NT2/D1 (cell line): ENCODE measurements around the gene GPD1.

Experiments used
- DNase-seq: peaks from one replicate; pipeline ENCODE4 v3.0.0-alpha.2; 2011; ENCODE audit warnings: low read depth, low spot score
- H3K27me3 ChIP-seq: 2 replicates; pipeline ENCODE4 v1.6.0; 2011; ENCODE audit warnings: mild to moderate bottlenecking; ENCODE audit not compliant: insufficient read length, insufficient read depth
- H3K36me3 ChIP-seq: 2 replicates; pipeline ENCODE4 v1.6.1; 2011; ENCODE audit warnings: mild to moderate bottlenecking, low read length, mixed read lengths; ENCODE audit not compliant: insufficient read depth, insufficient read length
- H3K4me1 ChIP-seq: 2 replicates; pipeline ENCODE4 v1.5.1; 2011; ENCODE audit not compliant: insufficient read depth, insufficient read length
- H3K4me3 ChIP-seq: 2 replicates; pipeline ENCODE4 v1.5.1; 2011; ENCODE audit warnings: low read depth; ENCODE audit not compliant: insufficient read length
- H3K9ac ChIP-seq: 2 replicates; pipeline ENCODE4 v1.6.0; 2011; ENCODE audit warnings: low read depth; ENCODE audit not compliant: insufficient read length
- H3K9me3 ChIP-seq: 2 replicates; pipeline ENCODE4 v1.5.1; 2011; ENCODE audit warnings: mild to moderate bottlenecking, low read length; ENCODE audit not compliant: insufficient read depth
- SUZ12 ChIP-seq: IDR thresholded peaks from 2 replicates; pipeline ENCODE4 v1.6.1; 2011; ENCODE audit not compliant: insufficient read length, insufficient read depth; ENCODE audit errors: extremely low read depth
- YY1 ChIP-seq: IDR thresholded peaks from 2 replicates; pipeline ENCODE4 v1.6.1; 2011; ENCODE audit not compliant: insufficient read length, insufficient read depth
- ZNF274 ChIP-seq: IDR thresholded peaks from 2 replicates; pipeline ENCODE4 v1.6.1; 2011; ENCODE audit warnings: mild to moderate bottlenecking, low read depth, low read length

The GPD1 gene

GRCh38 chr12:50157259-50157658 is 53.5 kb downstream of the GPD1 start:
- H3K36me3 ChIP-seq, result peaks cover 21% of the 10 kb centered on the region
- DNase-seq, result no peak

GRCh38 chr12:50160643-50161042 is 56.8 kb downstream of the GPD1 start:
- no peaks in the 10 kb centered on the region for H3K4me1 ChIP-seq
- no peak for TF ChIP-seq ZNF274
- no peak for TF ChIP-seq SUZ12
- TF ChIP-seq YY1, result no peak
- DNase-seq, result no peak
- peaks cover 17% of the 10 kb centered on the region for H3K36me3 ChIP-seq
- H3K27me3 ChIP-seq, result no peaks in the 10 kb centered on the region
- no peak overlapping the region for H3K9ac ChIP-seq
- H3K9me3 ChIP-seq, result no peaks in the 10 kb centered on the region
- no peak overlapping the region for H3K4me3 ChIP-seq

More at GRCh38 chr12:50157259-50157658, 53.5 kb downstream of the GPD1 start:
- H3K27me3 ChIP-seq, result no peaks in the 10 kb centered on the region
- no peak overlapping the region for H3K4me3 ChIP-seq
- TF ChIP-seq SUZ12 (no peak), ZNF274 (no peak), YY1 (no peak)
- no peaks in the 10 kb centered on the region for H3K9me3 ChIP-seq
- H3K9ac ChIP-seq, result no peak overlapping the region
- no peaks in the 10 kb centered on the region for H3K4me1 ChIP-seq
